Measurements from ENCODE around the gene NDUFAF5. TPM values are rescaled to one million over a fixed set of nuclear protein-coding genes. Genes with fewer than 3 reads are reported as not detected.

The NDUFAF5 gene
- total and polyA plus RNA-seq, 7 donors, result 17.4 to 28.2 (median 19.3) TPM

- H3K4me1 ChIP-seq, result peaks cover 0 to 37% (median 33%) of the 10 kb centered on the region in 4 donors
- H3K36me3 ChIP-seq, result peaks cover 16 to 85% (median 29%) of the 10 kb centered on the region in 4 donors
- TF ChIP-seq POLR2AphosphoS5 (IDR thresholded peaks at IDR 0.05) (no peak), EP300 (IDR thresholded peaks at IDR 0.05) (no peak), CTCF (IDR thresholded peaks at IDR 0.05) (no peak), POLR2A (IDR thresholded peaks at IDR 0.05) (no peak)
- no peak overlapping the region for H3K4me3 ChIP-seq
- 91 to 95% methylated on average over 2 of the region's 2 CpGs for WGBS, 2 donors
- H3K27me3 ChIP-seq, result no peaks in the 10 kb centered on the region
- intact Hi-C loops (cut with DNase I), result no loop called here
- peak overlapping the region; percentile 4 to 51 (median 42) for H3K27ac ChIP-seq
- DNase-seq, result no peak
- no peaks in the 10 kb centered on the region for H3K9me3 ChIP-seq
Measured at GRCh38 chr20:13791540-13792459, 7.0 kb downstream of the NDUFAF5 start.

GRCh38 chr20:13793001-13793400 lies 8.2 kb downstream of the NDUFAF5 start:
- peaks cover 16 to 89% (median 29%) of the 10 kb centered on the region in 4 donors for H3K36me3 ChIP-seq
- intact Hi-C loops (cut with DNase I), result no loop called here
- H3K4me3 ChIP-seq, result no peak overlapping the region
- H3K27ac ChIP-seq, result no peak overlapping the region
- H3K4me1 ChIP-seq, result peaks cover 0 to 27% (median 22%) of the 10 kb centered on the region in 4 donors
- WGBS, 2 donors, result 91 to 97% methylated on average over 1 of the region's 1 CpG
- no peak for DNase-seq
- no peaks in the 10 kb centered on the region for H3K9me3 ChIP-seq
- no peak for TF ChIP-seq CTCF (IDR thresholded peaks at IDR 0.05)
- no peak for TF ChIP-seq POLR2A (IDR thresholded peaks at IDR 0.05)
- TF ChIP-seq POLR2AphosphoS5 (IDR thresholded peaks at IDR 0.05), result no peak
- TF ChIP-seq EP300 (IDR thresholded peaks at IDR 0.05), result no peak
- no peaks in the 10 kb centered on the region for H3K27me3 ChIP-seq

- no peak for DNase-seq
- Histone ChIP-seq H3K27ac (no peak overlapping the region), H3K27me3 (no peaks in the 10 kb centered on the region), H3K9me3 (no peaks in the 10 kb centered on the region), H3K36me3 (peaks cover 16 to 89% (median 27%) of the 10 kb centered on the region in 4 donors), H3K4me3 (no peak overlapping the region), H3K4me1 (peaks cover 0 to 27% (median 23%) of the 10 kb centered on the region in 4 donors)
- intact Hi-C loops (cut with DNase I), result no loop called here
- WGBS, 2 donors, result 96 to 97% methylated on average over 6 of the region's 6 CpGs
- TF ChIP-seq POLR2AphosphoS5 (IDR thresholded peaks at IDR 0.05), result no peak
- TF ChIP-seq EP300 (IDR thresholded peaks at IDR 0.05), result no peak
- no peak for TF ChIP-seq POLR2A (IDR thresholded peaks at IDR 0.05)
- no peak for TF ChIP-seq CTCF (IDR thresholded peaks at IDR 0.05)
Measured at GRCh38 chr20:13794667-13795066, 9.8 kb downstream of the NDUFAF5 start.

GRCh38 chr20:13799040-13799439 lies 14.2 kb downstream of the NDUFAF5 start:
- peaks cover 0 to 24% (median 21%) of the 10 kb centered on the region in 4 donors for H3K4me1 ChIP-seq
- TF ChIP-seq CTCF (IDR thresholded peaks at IDR 0.05) (no peak), POLR2AphosphoS5 (IDR thresholded peaks at IDR 0.05) (no peak), POLR2A (IDR thresholded peaks at IDR 0.05) (no peak), EP300 (IDR thresholded peaks at IDR 0.05) (no peak)
- no peaks in the 10 kb centered on the region for H3K9me3 ChIP-seq
- intact Hi-C loops (cut with DNase I), result no loop called here
- H3K4me3 ChIP-seq, result no peak overlapping the region
- peaks cover 16 to 86% (median 39%) of the 10 kb centered on the region in 4 donors for H3K36me3 ChIP-seq
- 85 to 87% methylated on average over 5 of the region's 5 CpGs for WGBS, 2 donors
- no peak overlapping the region for H3K27ac ChIP-seq
- H3K27me3 ChIP-seq, result no peaks in the 10 kb centered on the region
- DNase-seq, result no peak
